Dermis blood vessel endothelial cell (primary cell): ENCODE results near the gene DISC1. TPM values are rescaled to one million over a fixed set of nuclear protein-coding genes. Genes with fewer than 3 reads are reported as not detected.
"Not testable (repeated sequence)": the region's sequence is repeated elsewhere in the genome, so short reads cannot be mapped to it uniquely, and the experiment has no call there.

ENCODE experiments used
- DNase-seq: peaks from one replicate; pipeline ENCODE4 v3.0.0; 2010
- total RNA-seq: library from RNA; depleted of rRNA; stranded (reverse); fragments of >200 nt; gene quantifications from 2 replicates; pipeline ENCODE4 v1.2.3, GENCODE V29; 2014

The DISC1 gene
- total RNA-seq, 1 donor from 2014 or later, result 19.9 TPM

GRCh38 chr1:231903586-231904081 is 277.0 kb downstream of the DISC1 start:
- DNase-seq, result no peak

- DNase-seq, result not testable (repeated sequence)
Measured at GRCh38 chr1:231907310-231907709, 280.7 kb downstream of the DISC1 start.

- DNase-seq, result peak; percentile 35
Measured at GRCh38 chr1:231913493-231913892, 286.9 kb downstream of the DISC1 start.

GRCh38 chr1:231918239-231919015 is 291.8 kb downstream of the DISC1 start:
- peak; percentile 34 for DNase-seq

- DNase-seq, result peak; percentile 41
Measured at GRCh38 chr1:231919239-231919885, 292.8 kb downstream of the DISC1 start.

GRCh38 chr1:231919886-231920285 is 293.3 kb downstream of the DISC1 start:
- no peak for DNase-seq

GRCh38 chr1:231921646-231922345 is 295.2 kb downstream of the DISC1 start:
- DNase-seq, result no peak

- DNase-seq, result no peak
Measured at GRCh38 chr1:231923491-231924041, 297.0 kb downstream of the DISC1 start.

- peak; percentile 48 for DNase-seq
Measured at GRCh38 chr1:231924180-231924579, 297.6 kb downstream of the DISC1 start.

GRCh38 chr1:231925864-231926263 is 299.3 kb downstream of the DISC1 start:
- DNase-seq, result no peak

- DNase-seq, result no peak
Measured at GRCh38 chr1:231926340-231926739, 299.8 kb downstream of the DISC1 start.

- no peak for DNase-seq
Measured at GRCh38 chr1:231926933-231927332, 300.3 kb downstream of the DISC1 start.

- peak; percentile 50 for DNase-seq
Measured at GRCh38 chr1:231927431-231927830, 300.8 kb downstream of the DISC1 start.

- DNase-seq, result peak; percentile 87
Measured at GRCh38 chr1:231929311-231929710, 302.7 kb downstream of the DISC1 start.

GRCh38 chr1:231930257-231930947 is 303.8 kb downstream of the DISC1 start:
- no peak for DNase-seq

- DNase-seq, result no peak
Measured at GRCh38 chr1:231931146-231931545, 304.6 kb downstream of the DISC1 start.

GRCh38 chr1:231931846-231932454 is 305.4 kb downstream of the DISC1 start:
- DNase-seq, result no peak

GRCh38 chr1:231933711-231934626 is 307.4 kb downstream of the DISC1 start:
- no peak for DNase-seq

- DNase-seq, result no peak
Measured at GRCh38 chr1:231934797-231935196, 308.2 kb downstream of the DISC1 start.

GRCh38 chr1:231935856-231936255 is 309.3 kb downstream of the DISC1 start:
- no peak for DNase-seq
